ENCODE data around the gene APBA2. TPM values are rescaled to one million over a fixed set of nuclear protein-coding genes. Genes with fewer than 3 reads are reported as not detected.

Gene APBA2
- total RNA-seq, 4 donors from 2014 or later = 5.4 to 15.3 (median 10.4) TPM

GRCh38 chr15:29071232-29071881, 185.6 kb downstream of the APBA2 start:
- no peak overlapping the region for H3K4me3 ChIP-seq
- no peaks in the 10 kb centered on the region for H3K27me3 ChIP-seq
- 87% methylated on average over 11 of the region's 11 CpGs for WGBS
- H3K27ac ChIP-seq (replicated peaks in 1 of 4) = no peak overlapping the region
- no peak for DNase-seq (ENCODE audit: extremely low spot score)
- H3K9me3 ChIP-seq = peaks cover 0 to 7% (median 0%) of the 10 kb centered on the region in 4 donors
- no peaks in the 10 kb centered on the region for H3K36me3 ChIP-seq
- no peaks in the 10 kb centered on the region for H3K4me1 ChIP-seq
- intact Hi-C loops (cut with DNase I) = no loop called here
- TF ChIP-seq EP300 (IDR thresholded peaks at IDR 0.05) (no peak), POLR2A (IDR thresholded peaks at IDR 0.05; ENCODE audit: low read depth) (no peak), POLR2AphosphoS5 (IDR thresholded peaks at IDR 0.05) (no peak)
- TF ChIP-seq, protein P1, sequence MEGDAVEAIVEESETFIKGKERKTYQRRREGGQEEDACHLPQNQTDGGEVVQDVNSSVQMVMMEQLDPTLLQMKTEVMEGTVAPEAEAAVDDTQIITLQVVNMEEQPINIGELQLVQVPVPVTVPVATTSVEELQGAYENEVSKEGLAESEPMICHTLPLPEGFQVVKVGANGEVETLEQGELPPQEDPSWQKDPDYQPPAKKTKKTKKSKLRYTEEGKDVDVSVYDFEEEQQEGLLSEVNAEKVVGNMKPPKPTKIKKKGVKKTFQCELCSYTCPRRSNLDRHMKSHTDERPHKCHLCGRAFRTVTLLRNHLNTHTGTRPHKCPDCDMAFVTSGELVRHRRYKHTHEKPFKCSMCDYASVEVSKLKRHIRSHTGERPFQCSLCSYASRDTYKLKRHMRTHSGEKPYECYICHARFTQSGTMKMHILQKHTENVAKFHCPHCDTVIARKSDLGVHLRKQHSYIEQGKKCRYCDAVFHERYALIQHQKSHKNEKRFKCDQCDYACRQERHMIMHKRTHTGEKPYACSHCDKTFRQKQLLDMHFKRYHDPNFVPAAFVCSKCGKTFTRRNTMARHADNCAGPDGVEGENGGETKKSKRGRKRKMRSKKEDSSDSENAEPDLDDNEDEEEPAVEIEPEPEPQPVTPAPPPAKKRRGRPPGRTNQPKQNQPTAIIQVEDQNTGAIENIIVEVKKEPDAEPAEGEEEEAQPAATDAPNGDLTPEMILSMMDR (IDR thresholded peaks at IDR 0.05) = no peak

DNA sequence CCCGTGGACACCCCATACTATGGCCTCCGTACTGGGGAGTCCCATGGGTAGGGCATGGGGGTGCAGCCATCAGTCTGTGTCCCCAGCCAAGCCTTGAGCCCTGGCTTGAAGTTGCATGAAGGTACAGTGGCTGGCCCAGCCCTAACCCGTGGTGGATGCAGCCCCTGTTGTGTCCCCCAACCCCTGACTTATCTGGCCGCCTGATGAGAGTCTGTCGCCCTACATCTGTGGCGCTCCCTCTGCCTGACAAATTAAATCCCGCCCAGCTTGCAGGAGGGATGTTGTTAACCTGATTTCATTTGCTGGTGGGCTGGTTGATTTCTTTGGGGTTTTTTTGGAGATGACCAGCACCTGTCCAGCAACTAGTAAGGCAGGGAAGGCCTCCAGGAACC, 186.1 kb downstream of the APBA2 start:
- Histone ChIP-seq H3K4me3 (no peak overlapping the region), H3K4me1 (no peaks in the 10 kb centered on the region), H3K27ac (replicated peaks in 1 of 4) (no peak overlapping the region), H3K36me3 (no peaks in the 10 kb centered on the region), H3K27me3 (no peaks in the 10 kb centered on the region), H3K9me3 (peaks cover 0 to 7% (median 0%) of the 10 kb centered on the region in 4 donors)
- WGBS = 90% methylated on average over 7 of the region's 7 CpGs
- DNase-seq (ENCODE audit: extremely low spot score) = no peak
- intact Hi-C loops (cut with DNase I) = no loop called here
- TF ChIP-seq POLR2A (IDR thresholded peaks at IDR 0.05; ENCODE audit: low read depth) = no peak
- no peak for TF ChIP-seq EP300 (IDR thresholded peaks at IDR 0.05)

- TF ChIP-seq EP300 (IDR thresholded peaks at IDR 0.05) (no peak), POLR2A (IDR thresholded peaks at IDR 0.05; ENCODE audit: low read depth) (no peak), POLR2AphosphoS5 (IDR thresholded peaks at IDR 0.05) (no peak)
- TF ChIP-seq, protein P1 (IDR thresholded peaks at IDR 0.05) = no peak
- Histone ChIP-seq H3K4me3 (no peak overlapping the region), H3K27ac (replicated peaks in 1 of 4) (no peak overlapping the region), H3K36me3 (no peaks in the 10 kb centered on the region), H3K9me3 (peaks cover 0 to 7% (median 0%) of the 10 kb centered on the region in 4 donors), H3K27me3 (no peaks in the 10 kb centered on the region), H3K4me1 (no peaks in the 10 kb centered on the region)
- no peak for DNase-seq (ENCODE audit: extremely low spot score)
- WGBS = 79% methylated on average over 4 of the region's 5 CpGs
- intact Hi-C loops (cut with DNase I) = no loop called here
These were observed 186.7 kb downstream of the APBA2 start for GRCh38 chr15:29072444-29072843.

- TF ChIP-seq POLR2A (IDR thresholded peaks at IDR 0.05; ENCODE audit: low read depth) = no peak
- TF ChIP-seq POLR2AphosphoS5 (IDR thresholded peaks at IDR 0.05) = no peak
- no peak for DNase-seq (ENCODE audit: extremely low spot score)
- WGBS = 83% methylated on average over 4 of the region's 4 CpGs
- H3K36me3 ChIP-seq = no peaks in the 10 kb centered on the region
- H3K4me3 ChIP-seq = no peak overlapping the region
- H3K4me1 ChIP-seq = no peaks in the 10 kb centered on the region
- H3K9me3 ChIP-seq = peaks cover 0 to 7% (median 0%) of the 10 kb centered on the region in 4 donors
- H3K27me3 ChIP-seq = no peaks in the 10 kb centered on the region
- intact Hi-C loops (cut with DNase I) = no loop called here
- no peak overlapping the region for H3K27ac ChIP-seq (replicated peaks in 1 of 4)
These were observed 188.3 kb downstream of the APBA2 start for GRCh38 chr15:29074045-29074444.

GRCh38 chr15:29078541-29078940, 192.8 kb downstream of the APBA2 start:
- no peaks in the 10 kb centered on the region for H3K4me1 ChIP-seq
- TF ChIP-seq EP300 (IDR thresholded peaks at IDR 0.05) (no peak), POLR2A (IDR thresholded peaks at IDR 0.05; ENCODE audit: low read depth) (no peak), POLR2AphosphoS5 (IDR thresholded peaks at IDR 0.05) (no peak)
- TF ChIP-seq, protein P1 (IDR thresholded peaks at IDR 0.05) = no peak
- intact Hi-C loops (cut with DNase I) = no loop called here
- DNase-seq (ENCODE audit: extremely low spot score) = no peak
- H3K9me3 ChIP-seq = no peaks in the 10 kb centered on the region
- H3K36me3 ChIP-seq = no peaks in the 10 kb centered on the region
- WGBS = 89% methylated on average over 10 of the region's 10 CpGs
- no peak overlapping the region for H3K4me3 ChIP-seq
- no peak overlapping the region for H3K27ac ChIP-seq (replicated peaks in 1 of 4)
- H3K27me3 ChIP-seq = no peaks in the 10 kb centered on the region

- Histone ChIP-seq H3K4me3 (no peak overlapping the region), H3K9me3 (peaks cover 0 to 4% (median 0%) of the 10 kb centered on the region in 4 donors), H3K27ac (replicated peaks in 1 of 4) (no peak overlapping the region), H3K27me3 (no peaks in the 10 kb centered on the region), H3K36me3 (no peaks in the 10 kb centered on the region), H3K4me1 (no peaks in the 10 kb centered on the region)
- WGBS = 93% methylated on average over 5 of the region's 5 CpGs
- DNase-seq (ENCODE audit: extremely low spot score) = no peak
- intact Hi-C loops (cut with DNase I) = no loop called here
- TF ChIP-seq EP300 (IDR thresholded peaks at IDR 0.05) (no peak), POLR2AphosphoS5 (IDR thresholded peaks at IDR 0.05) (no peak), POLR2A (IDR thresholded peaks at IDR 0.05; ENCODE audit: low read depth) (no peak)
- TF ChIP-seq, protein P1 (IDR thresholded peaks at IDR 0.05) = no peak
These were observed 193.7 kb downstream of the APBA2 start for GRCh38 chr15:29079479-29079878.
